HG02943 (cell line): ENCODE measurements around the gene PANK2.
"Not testable (repeated sequence)": the region's sequence is repeated elsewhere in the genome, so short reads cannot be mapped to it uniquely, and the experiment has no call there.

Experiments
- ATAC-seq: cut with Tn5 transposase; IDR thresholded peaks from one replicate; pipeline ENCODE4 v1.9.1; 2021; ENCODE audit warnings: mild to moderate bottlenecking, low read depth, moderate library complexity; ENCODE audit not compliant: unreplicated experiment

PANK2 gene

GRCh38 chr20:3869839-3870634, 19.1 kb upstream of the PANK2 start:
- ATAC-seq: no peak

GRCh38 chr20:3871550-3872265, 17.5 kb upstream of the PANK2 start:
- ATAC-seq: no peak

- ATAC-seq: no peak
Measured at GRCh38 chr20:3873507-3873906, 15.7 kb upstream of the PANK2 start.

GRCh38 chr20:3874194-3874844, 14.9 kb upstream of the PANK2 start:
- ATAC-seq: no peak

- no peak for ATAC-seq
Measured at GRCh38 chr20:3875378-3875974, 13.7 kb upstream of the PANK2 start.

- no peak for ATAC-seq
Measured at GRCh38 chr20:3876000-3876399, 13.2 kb upstream of the PANK2 start.

GRCh38 chr20:3876676-3877075, 12.5 kb upstream of the PANK2 start:
- no peak for ATAC-seq

- not testable (repeated sequence) for ATAC-seq
Measured at GRCh38 chr20:3878921-3879274, 10.3 kb upstream of the PANK2 start.

- ATAC-seq: no peak
Measured at GRCh38 chr20:3885715-3886114, 3.5 kb upstream of the PANK2 start.

- ATAC-seq: no peak
Measured at GRCh38 chr20:3887876-3888620, 1.1 kb upstream of the PANK2 start.

- ATAC-seq: no peak
Measured at GRCh38 chr20:3889489-3890397, 556 bp downstream of the PANK2 start.

- ATAC-seq: no peak
Measured at GRCh38 chr20:3890398-3890751, 1.2 kb downstream of the PANK2 start.

GRCh38 chr20:3890999-3891929, 2.1 kb downstream of the PANK2 start:
- ATAC-seq: no peak

GRCh38 chr20:3894796-3895195, 5.6 kb downstream of the PANK2 start:
- ATAC-seq: no peak

GRCh38 chr20:3896302-3896701, 7.1 kb downstream of the PANK2 start:
- ATAC-seq: no peak

- ATAC-seq: no peak
Measured at GRCh38 chr20:3896853-3897583, 7.8 kb downstream of the PANK2 start.

- not testable (repeated sequence) for ATAC-seq
Measured at GRCh38 chr20:3898181-3898580, 9.0 kb downstream of the PANK2 start.

GRCh38 chr20:3898639-3899038, 9.5 kb downstream of the PANK2 start:
- no peak for ATAC-seq
